ENCODE results near the gene RABGAP1L.

DNA sequence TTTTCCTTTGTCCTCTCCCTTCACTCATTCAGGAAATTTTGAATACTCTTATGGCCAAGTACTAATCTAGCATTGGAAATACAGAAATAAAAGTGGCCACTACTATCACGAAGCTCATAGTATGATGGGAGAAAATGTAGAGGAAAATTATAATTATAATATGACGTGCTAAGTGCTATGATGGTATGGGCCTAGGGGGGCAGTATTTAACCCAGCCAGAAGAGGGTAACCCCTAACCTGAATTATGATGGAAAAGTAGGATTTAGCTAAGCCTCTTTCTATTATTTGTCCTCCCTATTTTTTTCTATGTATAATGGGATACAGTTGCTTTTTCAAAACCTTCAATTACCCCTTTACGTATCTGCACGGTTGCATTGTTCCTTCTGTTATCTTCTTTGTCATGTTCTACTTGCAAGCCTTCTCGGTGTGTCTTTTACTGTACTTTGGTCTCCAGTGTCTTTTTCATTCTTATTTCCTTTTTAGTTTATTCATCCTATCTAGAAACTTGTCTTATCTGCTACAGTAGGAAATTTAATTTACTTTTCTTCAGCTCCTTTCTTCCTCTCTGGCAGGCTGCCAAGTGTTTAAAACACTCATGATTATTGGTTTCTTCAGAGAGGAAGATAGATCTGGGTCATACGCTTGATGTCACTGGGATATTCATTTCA lies 199.6 kb downstream of the RABGAP1L start:
- TF ChIP-seq, protein P1, sequence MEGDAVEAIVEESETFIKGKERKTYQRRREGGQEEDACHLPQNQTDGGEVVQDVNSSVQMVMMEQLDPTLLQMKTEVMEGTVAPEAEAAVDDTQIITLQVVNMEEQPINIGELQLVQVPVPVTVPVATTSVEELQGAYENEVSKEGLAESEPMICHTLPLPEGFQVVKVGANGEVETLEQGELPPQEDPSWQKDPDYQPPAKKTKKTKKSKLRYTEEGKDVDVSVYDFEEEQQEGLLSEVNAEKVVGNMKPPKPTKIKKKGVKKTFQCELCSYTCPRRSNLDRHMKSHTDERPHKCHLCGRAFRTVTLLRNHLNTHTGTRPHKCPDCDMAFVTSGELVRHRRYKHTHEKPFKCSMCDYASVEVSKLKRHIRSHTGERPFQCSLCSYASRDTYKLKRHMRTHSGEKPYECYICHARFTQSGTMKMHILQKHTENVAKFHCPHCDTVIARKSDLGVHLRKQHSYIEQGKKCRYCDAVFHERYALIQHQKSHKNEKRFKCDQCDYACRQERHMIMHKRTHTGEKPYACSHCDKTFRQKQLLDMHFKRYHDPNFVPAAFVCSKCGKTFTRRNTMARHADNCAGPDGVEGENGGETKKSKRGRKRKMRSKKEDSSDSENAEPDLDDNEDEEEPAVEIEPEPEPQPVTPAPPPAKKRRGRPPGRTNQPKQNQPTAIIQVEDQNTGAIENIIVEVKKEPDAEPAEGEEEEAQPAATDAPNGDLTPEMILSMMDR (IDR thresholded peaks at IDR 0.05), result no peak
- TF ChIP-seq POLR2A (IDR thresholded peaks at IDR 0.05), result no peak

All from lower leg skin (tissue), 3 donors.